Right lobe of liver (tissue), 4 donors: ENCODE results near the gene NUDC.

ENCODE experiments used
- CTCF ChIP-seq, 4 donors: fragments of 200-600 bp in 3 of 4; fragments of 450-650 bp in 1 of 4; IDR thresholded peaks; one replicate each; pipeline versions ENCODE4 v1.5.1 to v1.8.0; 2016 to 2022; ENCODE audit warnings: antibody characterized with exemption in 4 of 4, mild to moderate bottlenecking in 2 of 4
- POLR2A ChIP-seq: fragments of 450-650 bp; IDR thresholded peaks from one replicate; pipeline ENCODE4 v1.6.1; 2017; ENCODE audit warnings: antibody characterized with exemption, mild to moderate bottlenecking
- donor health status: DM: no; HTN: no; CAD: no.
- donor health status: DM: no; HTN: no; CAD: no.
- donor health status: DM: no; HTN: yes; CAD: no.

GRCh38 chr1:26942656-26943055 lies 21.1 kb downstream of the NUDC start:
- TF ChIP-seq CTCF (IDR thresholded peaks at IDR 0.05) (no peak), POLR2A (no peak)
